C4-2B (cell line): Measurements from ENCODE around the gene SPSB3.
A peak's percentile ranks its signal among the peaks of the same experiment; 100 is the strongest.

Source experiments
- CTCF ChIP-seq: fragments of 450-650 bp; conservative IDR thresholded peaks from 2 replicates; pipeline ENCODE4 v1.5.1; 2017; ENCODE audit warnings: mild to moderate bottlenecking
- ZFX ChIP-seq: fragments of 450-650 bp; IDR thresholded peaks from 2 replicates; pipeline ENCODE4 v1.6.1; 2017

GRCh38 chr16:1782408-1783264, at the start of gene SPSB3, which contains the start of gene NUBP2:
- no peak for TF ChIP-seq CTCF
- TF ChIP-seq ZFX, result peak; percentile 55; the same call in 1 of the 2 replicates
